ENCODE data around the gene TUBGCP6.

Gene TUBGCP6

GRCh38 chr22:50292643-50293440 is 48.0 kb upstream of the TUBGCP6 start:
- H3K27ac ChIP-seq (ENCODE audit: low read depth, low read length) = peak overlapping the region; percentile 70
- H3K36me3 ChIP-seq (ENCODE audit: control insufficient read depth, low read length) = peaks cover 53% of the 10 kb centered on the region
- H3K27me3 ChIP-seq (ENCODE audit: control insufficient read depth, low read length) = no peaks in the 10 kb centered on the region
- peaks cover 13% of the 10 kb centered on the region for H3F3A ChIP-seq (ENCODE audit: control insufficient read depth, insufficient read depth)
- peaks cover 13% of the 10 kb centered on the region for H4K20me1 ChIP-seq (ENCODE audit: control insufficient read depth, insufficient read depth, low read depth, low read length)
- no peaks in the 10 kb centered on the region for H3K9me2 ChIP-seq (replicated peaks; ENCODE audit: control insufficient read depth, low read length)
- H3K4me2 ChIP-seq (ENCODE audit: low read length) = peak overlapping the region; percentile 81
- H3K4me3 ChIP-seq (ENCODE audit: low read length) = peak overlapping the region; percentile 62
- H3K79me2 ChIP-seq (ENCODE audit: control insufficient read depth, low read length) = peaks cover 90% of the 10 kb centered on the region
- peaks cover 66% of the 10 kb centered on the region for H3K4me1 ChIP-seq (ENCODE audit: control insufficient read depth, low read length)
- H3K9me3 ChIP-seq (ENCODE audit: control insufficient read depth, insufficient read depth, low read length) = no peaks in the 10 kb centered on the region
- no peak for TF ChIP-seq EZH2phosphoT487 (IDR thresholded peaks at IDR 0.05; ENCODE audit: borderline replicate concordance, low read length)
- TF ChIP-seq, protein P1, sequence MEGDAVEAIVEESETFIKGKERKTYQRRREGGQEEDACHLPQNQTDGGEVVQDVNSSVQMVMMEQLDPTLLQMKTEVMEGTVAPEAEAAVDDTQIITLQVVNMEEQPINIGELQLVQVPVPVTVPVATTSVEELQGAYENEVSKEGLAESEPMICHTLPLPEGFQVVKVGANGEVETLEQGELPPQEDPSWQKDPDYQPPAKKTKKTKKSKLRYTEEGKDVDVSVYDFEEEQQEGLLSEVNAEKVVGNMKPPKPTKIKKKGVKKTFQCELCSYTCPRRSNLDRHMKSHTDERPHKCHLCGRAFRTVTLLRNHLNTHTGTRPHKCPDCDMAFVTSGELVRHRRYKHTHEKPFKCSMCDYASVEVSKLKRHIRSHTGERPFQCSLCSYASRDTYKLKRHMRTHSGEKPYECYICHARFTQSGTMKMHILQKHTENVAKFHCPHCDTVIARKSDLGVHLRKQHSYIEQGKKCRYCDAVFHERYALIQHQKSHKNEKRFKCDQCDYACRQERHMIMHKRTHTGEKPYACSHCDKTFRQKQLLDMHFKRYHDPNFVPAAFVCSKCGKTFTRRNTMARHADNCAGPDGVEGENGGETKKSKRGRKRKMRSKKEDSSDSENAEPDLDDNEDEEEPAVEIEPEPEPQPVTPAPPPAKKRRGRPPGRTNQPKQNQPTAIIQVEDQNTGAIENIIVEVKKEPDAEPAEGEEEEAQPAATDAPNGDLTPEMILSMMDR (IDR thresholded peaks at IDR 0.05; ENCODE audit: low read depth, low read length, poor library complexity, severe bottlenecking) = no peak

- H3K4me1 ChIP-seq (ENCODE audit: control insufficient read depth, low read length) = peaks cover 38% of the 10 kb centered on the region
- no peak overlapping the region for H3K27ac ChIP-seq (ENCODE audit: low read depth, low read length)
- TF ChIP-seq EZH2phosphoT487 (IDR thresholded peaks at IDR 0.05; ENCODE audit: borderline replicate concordance, low read length) = no peak
- TF ChIP-seq, protein P1 (IDR thresholded peaks at IDR 0.05; ENCODE audit: low read depth, low read length, poor library complexity, severe bottlenecking) = no peak
- no peaks in the 10 kb centered on the region for H3K9me3 ChIP-seq (ENCODE audit: control insufficient read depth, insufficient read depth, low read length)
- H3K79me2 ChIP-seq (ENCODE audit: control insufficient read depth, low read length) = peaks cover 63% of the 10 kb centered on the region
- no peaks in the 10 kb centered on the region for H3F3A ChIP-seq (ENCODE audit: control insufficient read depth, insufficient read depth)
- H4K20me1 ChIP-seq (ENCODE audit: control insufficient read depth, insufficient read depth, low read depth, low read length) = peaks cover 9% of the 10 kb centered on the region; the same call in 1 of the 2 replicates
- no peaks in the 10 kb centered on the region for H3K9me2 ChIP-seq (replicated peaks; ENCODE audit: control insufficient read depth, low read length)
- no peaks in the 10 kb centered on the region for H3K27me3 ChIP-seq (ENCODE audit: control insufficient read depth, low read length)
- no peak overlapping the region for H3K4me2 ChIP-seq (ENCODE audit: low read length)
- peaks cover 70% of the 10 kb centered on the region for H3K36me3 ChIP-seq (ENCODE audit: control insufficient read depth, low read length)
- no peak overlapping the region for H3K4me3 ChIP-seq (ENCODE audit: low read length)
Measured at GRCh38 chr22:50289942-50290630, 45.3 kb upstream of the TUBGCP6 start.

DNA sequence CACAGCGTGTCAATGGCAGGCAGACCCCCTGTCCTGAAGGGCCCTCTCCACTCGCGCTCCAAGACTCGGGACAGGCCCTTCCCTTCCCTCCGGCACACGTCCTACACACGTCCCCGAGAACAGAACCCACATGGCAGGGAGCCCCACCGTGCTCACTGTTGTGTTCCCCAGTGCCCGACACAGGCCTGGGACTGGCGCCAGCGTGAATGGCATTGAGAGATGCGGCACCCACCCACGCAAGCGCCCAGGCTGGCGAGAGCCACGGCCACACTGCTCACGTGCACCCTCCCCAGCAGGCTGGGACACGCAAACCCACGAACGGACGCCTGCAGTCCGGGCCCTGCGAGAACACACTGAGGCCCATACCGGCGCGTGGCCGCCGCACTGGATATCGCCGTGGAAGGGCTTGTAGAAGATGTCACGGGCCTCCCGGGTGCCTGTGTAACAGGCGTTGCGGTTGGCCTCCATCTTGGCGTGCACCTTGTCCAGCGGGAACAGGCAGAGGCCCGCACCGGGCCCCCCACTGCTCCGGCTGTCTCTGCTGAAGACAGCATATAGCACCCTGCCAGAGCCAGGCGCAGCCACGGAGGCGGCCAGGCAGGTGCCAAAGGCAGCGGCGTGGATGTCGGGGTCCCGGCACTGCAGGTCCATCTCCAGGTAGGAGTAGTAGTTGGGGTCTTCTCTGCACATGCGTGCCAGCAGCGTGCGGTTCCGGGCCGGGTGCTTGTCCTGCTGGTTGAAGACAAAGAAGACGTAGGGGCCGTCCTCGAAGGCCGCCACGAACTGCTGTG is 44.5 kb upstream of the TUBGCP6 start:
- peaks cover 71% of the 10 kb centered on the region for H3K36me3 ChIP-seq (ENCODE audit: control insufficient read depth, low read length)
- no peaks in the 10 kb centered on the region for H3F3A ChIP-seq (ENCODE audit: control insufficient read depth, insufficient read depth)
- H3K79me2 ChIP-seq (ENCODE audit: control insufficient read depth, low read length) = peaks cover 55% of the 10 kb centered on the region
- no peaks in the 10 kb centered on the region for H3K27me3 ChIP-seq (ENCODE audit: control insufficient read depth, low read length)
- H3K4me3 ChIP-seq (ENCODE audit: low read length) = no peak overlapping the region
- H3K4me1 ChIP-seq (ENCODE audit: control insufficient read depth, low read length) = peaks cover 31% of the 10 kb centered on the region
- no peaks in the 10 kb centered on the region for H3K9me2 ChIP-seq (replicated peaks; ENCODE audit: control insufficient read depth, low read length)
- H3K27ac ChIP-seq (ENCODE audit: low read depth, low read length) = no peak overlapping the region
- H3K9me3 ChIP-seq (ENCODE audit: control insufficient read depth, insufficient read depth, low read length) = no peaks in the 10 kb centered on the region
- no peak overlapping the region for H3K4me2 ChIP-seq (ENCODE audit: low read length)
- no peak for TF ChIP-seq EZH2phosphoT487 (IDR thresholded peaks at IDR 0.05; ENCODE audit: borderline replicate concordance, low read length)
- TF ChIP-seq, protein P1 (IDR thresholded peaks at IDR 0.05; ENCODE audit: low read depth, low read length, poor library complexity, severe bottlenecking) = no peak
- peaks cover 9% of the 10 kb centered on the region; the same call in 1 of the 2 replicates for H4K20me1 ChIP-seq (ENCODE audit: control insufficient read depth, insufficient read depth, low read depth, low read length)
